CD8-positive, alpha-beta memory T cell (primary cell): Measurements from ENCODE around the gene RAPSN. TPM values are rescaled to one million over a fixed set of nuclear protein-coding genes. Genes with fewer than 3 reads are reported as not detected.

Source experiments
- CTCF ChIA-PET: fragments of 350-600 bp; sonication (Branson Sonifier 250); formaldehyde crosslinking; loops from one replicate; lab custom pipeline; 2021; ENCODE audit warnings: antibody characterized with exemption; lab: Charles Lee
- POLR2A ChIA-PET: fragments of 350-600 bp; sonication (Branson Sonifier 250); formaldehyde crosslinking; loops from one replicate; lab custom pipeline; 2021; ENCODE audit warnings: antibody characterized with exemption; lab: Charles Lee
- DNase-seq, 5 donors: peaks; one replicate each; pipeline versions ENCODE4 v3.0.0 to v3.0.0-alpha.2; 2020 to 2022; ENCODE audit warnings: mixed read lengths in 1 of 5
- H3K27ac ChIP-seq: one replicate; pipeline ENCODE4 v1.7.0; 2013; ENCODE audit warnings: low read depth, mild to moderate bottlenecking, low read length, moderate library complexity
- H3K27me3 ChIP-seq: 2 replicates; pipeline ENCODE4 v1.7.0; 2013; ENCODE audit warnings: low read length, mild to moderate bottlenecking; ENCODE audit not compliant: insufficient read depth, poor library complexity, severe bottlenecking
- H3K36me3 ChIP-seq: 2 replicates; pipeline ENCODE4 v1.7.0; 2013; ENCODE audit warnings: mild to moderate bottlenecking, low read length, moderate library complexity; ENCODE audit not compliant: insufficient read depth
- H3K4me1 ChIP-seq: 2 replicates; pipeline ENCODE4 v1.7.0; 2013; ENCODE audit warnings: mild to moderate bottlenecking, low read length, moderate library complexity; ENCODE audit not compliant: insufficient read depth
- H3K4me3 ChIP-seq: 2 replicates; pipeline ENCODE4 v1.7.0; 2013; ENCODE audit warnings: mild to moderate bottlenecking, low read length
- H3K9me3 ChIP-seq: 2 replicates; pipeline ENCODE4 v1.7.0; 2013; ENCODE audit warnings: mild to moderate bottlenecking, low read length
- H3K27ac Mint-ChIP-seq, 8 donors: one replicate each; pipeline ENCODE4 v1.8.0; 2020 to 2021; ENCODE audit warnings: mixed read lengths in 8 of 8, mild to moderate bottlenecking in 6 of 8, inconsistent platforms in 3 of 8, moderate library complexity in 3 of 8
- H3K27me3 Mint-ChIP-seq, 2 donors: one replicate each; pipeline ENCODE4 v1.8.0; 2020 to 2021; ENCODE audit warnings: mixed read lengths in 2 of 2, mild to moderate bottlenecking in 1 of 2, moderate library complexity in 1 of 2
- H3K36me3 Mint-ChIP-seq, 3 donors: one replicate each; pipeline ENCODE4 v1.8.0; 2020 to 2021; ENCODE audit warnings: mixed read lengths in 3 of 3, inconsistent platforms in 1 of 3, mild to moderate bottlenecking in 1 of 3
- H3K4me1 Mint-ChIP-seq, 3 donors: one replicate each; pipeline ENCODE4 v1.8.0; 2020 to 2021; ENCODE audit warnings: mixed read lengths in 3 of 3, inconsistent platforms in 1 of 3, mild to moderate bottlenecking in 1 of 3
- H3K4me3 Mint-ChIP-seq, 7 donors: one replicate each; pipeline ENCODE4 v1.8.0; 2020 to 2021; ENCODE audit warnings: mixed read lengths in 7 of 7, mild to moderate bottlenecking in 6 of 7, moderate library complexity in 4 of 7, inconsistent platforms in 2 of 7
- H3K9me3 Mint-ChIP-seq, 5 donors: one replicate each; pipeline ENCODE4 v1.8.0; 2020 to 2022; ENCODE audit warnings: mixed read lengths in 5 of 5, mild to moderate bottlenecking in 3 of 5, moderate library complexity in 2 of 5, inconsistent platforms in 1 of 5
- polyA plus RNA-seq: library from polyadenylated mRNA; unstranded; fragments of 300-500 nt; fragmentation: Illumina TruSeq; gene quantifications from one replicate; pipeline ENCODE4 v1.2.3, GENCODE V29; 2021
- total RNA-seq, 2 experiments: library from RNA; stranded (reverse); gene quantifications; one replicate each; pipeline ENCODE4 v1.2.3, GENCODE V29; 2021

Gene RAPSN
- total and polyA plus RNA-seq, 3 experiments from 2014 or later, result 0.29 to 0.79 TPM; not detected in 1

- ChIA-PET POLR2A (no interaction called here), CTCF (no interaction called here)
- no peak overlapping the region for H3K4me3 ChIP-seq
- no peaks in the 10 kb centered on the region for H3K4me1 ChIP-seq
- no peaks in the 10 kb centered on the region for H3K36me3 Mint-ChIP-seq
- peaks cover 0 to 2% (median 0%) of the 10 kb centered on the region in 5 donors for H3K9me3 Mint-ChIP-seq
- no peak overlapping the region for H3K27ac ChIP-seq
- H3K4me3 Mint-ChIP-seq, result no peak overlapping the region
- H3K27me3 ChIP-seq, result no peaks in the 10 kb centered on the region
- no peaks in the 10 kb centered on the region for H3K27me3 Mint-ChIP-seq
- H3K9me3 ChIP-seq, result no peaks in the 10 kb centered on the region
- no peak overlapping the region for H3K27ac Mint-ChIP-seq
- H3K4me1 Mint-ChIP-seq, result no peaks in the 10 kb centered on the region
- no peak for DNase-seq
- H3K36me3 ChIP-seq, result no peaks in the 10 kb centered on the region
Observed at GRCh38 chr11:47437218-47437745, 11.7 kb downstream of the RAPSN start.

GRCh38 chr11:47436726-47437125 lies 12.2 kb downstream of the RAPSN start:
- Histone ChIP-seq H3K27ac (no peak overlapping the region), H3K4me1 (no peaks in the 10 kb centered on the region), H3K9me3 (no peaks in the 10 kb centered on the region), H3K36me3 (no peaks in the 10 kb centered on the region), H3K4me3 (no peak overlapping the region), H3K27me3 (no peaks in the 10 kb centered on the region)
- CTCF ChIA-PET, result no interaction called here
- Mint-ChIP-seq H3K9me3 (peaks cover 0 to 2% (median 0%) of the 10 kb centered on the region in 5 donors), H3K36me3 (no peaks in the 10 kb centered on the region), H3K27me3 (no peaks in the 10 kb centered on the region), H3K4me3 (no peak overlapping the region), H3K4me1 (no peaks in the 10 kb centered on the region), H3K27ac (no peak overlapping the region)
- DNase-seq, result no peak
- POLR2A ChIA-PET, result no interaction called here

- Histone ChIP-seq H3K9me3 (no peaks in the 10 kb centered on the region), H3K4me3 (no peak overlapping the region), H3K4me1 (no peaks in the 10 kb centered on the region), H3K27ac (no peak overlapping the region), H3K27me3 (no peaks in the 10 kb centered on the region), H3K36me3 (no peaks in the 10 kb centered on the region)
- Mint-ChIP-seq H3K36me3 (no peaks in the 10 kb centered on the region), H3K27ac (no peak overlapping the region), H3K4me1 (no peaks in the 10 kb centered on the region), H3K9me3 (peaks cover 0 to 2% (median 0%) of the 10 kb centered on the region in 5 donors), H3K4me3 (no peak overlapping the region), H3K27me3 (peaks cover 0 to 3% of the 10 kb centered on the region in 2 donors)
- ChIA-PET CTCF (no interaction called here), POLR2A (no interaction called here)
- no peak for DNase-seq
Observed at GRCh38 chr11:47435687-47436086, 13.2 kb downstream of the RAPSN start.

- H3K4me3 ChIP-seq, result no peak overlapping the region
- H3K4me1 Mint-ChIP-seq, result no peaks in the 10 kb centered on the region
- peaks cover 0 to 1% (median 0%) of the 10 kb centered on the region in 3 donors for H3K36me3 Mint-ChIP-seq
- H3K27me3 Mint-ChIP-seq, result peaks cover 0 to 3% of the 10 kb centered on the region in 2 donors
- H3K9me3 ChIP-seq, result no peaks in the 10 kb centered on the region
- no peak overlapping the region for H3K27ac Mint-ChIP-seq
- ChIA-PET POLR2A (no interaction called here), CTCF (no interaction called here)
- no peaks in the 10 kb centered on the region for H3K27me3 ChIP-seq
- DNase-seq, result no peak
- no peak overlapping the region for H3K27ac ChIP-seq
- H3K4me3 Mint-ChIP-seq, result no peak overlapping the region
- H3K36me3 ChIP-seq, result no peaks in the 10 kb centered on the region
- H3K4me1 ChIP-seq, result no peaks in the 10 kb centered on the region
- H3K9me3 Mint-ChIP-seq, result peaks cover 0 to 2% (median 0%) of the 10 kb centered on the region in 5 donors
Observed at GRCh38 chr11:47434011-47434786, 14.7 kb downstream of the RAPSN start.

GRCh38 chr11:47433157-47433556 lies 15.8 kb downstream of the RAPSN start:
- Histone ChIP-seq H3K4me1 (no peaks in the 10 kb centered on the region), H3K4me3 (no peak overlapping the region), H3K9me3 (no peaks in the 10 kb centered on the region), H3K36me3 (no peaks in the 10 kb centered on the region), H3K27ac (no peak overlapping the region), H3K27me3 (no peaks in the 10 kb centered on the region)
- Mint-ChIP-seq H3K4me3 (no peak overlapping the region), H3K27me3 (peaks cover 0 to 3% of the 10 kb centered on the region in 2 donors), H3K9me3 (peaks cover 0 to 2% (median 0%) of the 10 kb centered on the region in 5 donors), H3K4me1 (no peaks in the 10 kb centered on the region), H3K27ac (peak overlapping the region in 2 of 8 donors; percentile 40 to 70), H3K36me3 (peaks cover 0 to 1% (median 0%) of the 10 kb centered on the region in 3 donors)
- no peak for DNase-seq
- POLR2A ChIA-PET, result no interaction called here
- CTCF ChIA-PET, result no interaction called here

- no peaks in the 10 kb centered on the region for H3K9me3 ChIP-seq
- Mint-ChIP-seq H3K36me3 (peaks cover 0 to 1% (median under 1%) of the 10 kb centered on the region in 3 donors), H3K27ac (no peak overlapping the region), H3K4me1 (peaks cover 2% of the 10 kb centered on the region in 3 donors), H3K9me3 (no peaks in the 10 kb centered on the region), H3K4me3 (no peak overlapping the region), H3K27me3 (peaks cover 0 to 3% of the 10 kb centered on the region in 2 donors)
- H3K4me3 ChIP-seq, result no peak overlapping the region
- no peaks in the 10 kb centered on the region for H3K4me1 ChIP-seq
- ChIA-PET POLR2A (no interaction called here), CTCF (no interaction called here)
- DNase-seq, result no peak
- no peaks in the 10 kb centered on the region for H3K36me3 ChIP-seq
- no peak overlapping the region for H3K27ac ChIP-seq
- no peaks in the 10 kb centered on the region for H3K27me3 ChIP-seq
Observed at GRCh38 chr11:47431356-47432083, 17.4 kb downstream of the RAPSN start.

GRCh38 chr11:47430524-47430923 lies 18.4 kb downstream of the RAPSN start:
- Histone ChIP-seq H3K27ac (no peak overlapping the region), H3K27me3 (no peaks in the 10 kb centered on the region), H3K9me3 (no peaks in the 10 kb centered on the region), H3K36me3 (no peaks in the 10 kb centered on the region), H3K4me1 (peaks cover 2% of the 10 kb centered on the region), H3K4me3 (no peak overlapping the region)
- peaks cover 0 to 5% of the 10 kb centered on the region in 2 donors for H3K27me3 Mint-ChIP-seq
- POLR2A ChIA-PET, result no interaction called here
- no peak for DNase-seq
- H3K9me3 Mint-ChIP-seq, result no peaks in the 10 kb centered on the region
- no peak overlapping the region for H3K4me3 Mint-ChIP-seq
- H3K36me3 Mint-ChIP-seq, result peaks cover 1 to 10% (median 5%) of the 10 kb centered on the region in 3 donors
- H3K27ac Mint-ChIP-seq, result no peak overlapping the region
- CTCF ChIA-PET, result no interaction called here
- H3K4me1 Mint-ChIP-seq, result peaks cover 10 to 12% (median 12%) of the 10 kb centered on the region in 3 donors
